Neuronal stem cell (in vitro differentiated cells): ENCODE measurements around the gene LYPD6.

Source experiments
- DNase-seq: peaks from one replicate; pipeline ENCODE4 v3.0.0-alpha.2; 2013; ENCODE audit warnings: low spot score
- H2AFZ ChIP-seq: one replicate; pipeline ENCODE4 v1.6.1; 2013; ENCODE audit warnings: mild to moderate bottlenecking, low read length, inconsistent platforms
- H2AK5ac ChIP-seq: 2 replicates; pipeline ENCODE4 v1.6.1; 2013; ENCODE audit warnings: low read depth, mild to moderate bottlenecking, inconsistent platforms, low read length, moderate library complexity, mixed read lengths
- H2BK120ac ChIP-seq: 2 replicates; pipeline ENCODE4 v1.6.1; 2013; ENCODE audit warnings: low read depth, mild to moderate bottlenecking, inconsistent platforms, low read length, moderate library complexity, mixed read lengths
- H2BK12ac ChIP-seq: one replicate; pipeline ENCODE4 v1.6.1; 2013; ENCODE audit warnings: low read length, inconsistent platforms
- H2BK15ac ChIP-seq: 2 replicates; pipeline ENCODE4 v1.6.1; 2013; ENCODE audit warnings: mild to moderate bottlenecking, low read length, inconsistent platforms, mixed read lengths
- H2BK5ac ChIP-seq: one replicate; pipeline ENCODE4 v1.6.1; 2013; ENCODE audit warnings: inconsistent platforms, mild to moderate bottlenecking, low read length, moderate library complexity
- H3K14ac ChIP-seq: one replicate; pipeline ENCODE4 v1.6.1; 2013; ENCODE audit warnings: low read length, inconsistent platforms
- H3K18ac ChIP-seq: 2 replicates; pipeline ENCODE4 v1.6.1; 2013; ENCODE audit warnings: low read length, inconsistent platforms
- H3K23ac ChIP-seq: 2 replicates; pipeline ENCODE4 v1.6.1; 2013; ENCODE audit warnings: low read depth, mild to moderate bottlenecking, mixed read lengths, low read length, inconsistent platforms; ENCODE audit not compliant: poor library complexity
- H3K27ac ChIP-seq: replicated peaks from 3 replicates; pipeline ENCODE4 v1.5.1; 2013; ENCODE audit warnings: low read length, inconsistent platforms
- H3K27me3 ChIP-seq, 3 experiments: 2 replicates each; pipeline ENCODE4 v1.6.1; 2013; ENCODE audit warnings: low read length in 3 of 3, mild to moderate bottlenecking in 2 of 3, inconsistent platforms in 1 of 3, low read depth in 1 of 3, mixed read lengths in 1 of 3, moderate library complexity in 1 of 3; ENCODE audit not compliant: control insufficient read depth in 3 of 3, insufficient read depth in 3 of 3
- H3K36me3 ChIP-seq, 2 donors: replicated peaks in 1 of 2; 2 replicates each; pipeline ENCODE4 v1.6.1; 2013; ENCODE audit warnings: low read length in 2 of 2; ENCODE audit not compliant: control insufficient read depth in 2 of 2, insufficient read depth in 2 of 2
- H3K4ac ChIP-seq: 2 replicates; pipeline ENCODE4 v1.6.1; 2013; ENCODE audit warnings: inconsistent platforms, mild to moderate bottlenecking, low read length, moderate library complexity
- H3K4me1 ChIP-seq, 2 donors: 1 replicate in 1 of 2; 2 replicates in 1 of 2; pipeline ENCODE4 v1.6.1; 2013; ENCODE audit warnings: low read length in 2 of 2, low read depth in 1 of 2; ENCODE audit not compliant: control insufficient read depth in 2 of 2, insufficient read depth in 1 of 2
- H3K4me2 ChIP-seq: one replicate; pipeline ENCODE4 v1.6.1; 2013; ENCODE audit warnings: mild to moderate bottlenecking, low read length, inconsistent platforms; ENCODE audit not compliant: insufficient read depth, poor library complexity, severe bottlenecking
- H3K4me3 ChIP-seq, 2 donors: 2 replicates each; pipeline ENCODE4 v1.5.1; 2013; ENCODE audit warnings: low read length in 2 of 2, mild to moderate bottlenecking in 2 of 2, inconsistent platforms in 1 of 2, moderate library complexity in 1 of 2
- H3K79me1 ChIP-seq: one replicate; pipeline ENCODE4 v1.6.1; 2013; ENCODE audit warnings: low read depth, mild to moderate bottlenecking, inconsistent platforms, low read length, moderate library complexity
- H3K9ac ChIP-seq: one replicate; pipeline ENCODE4 v1.6.1; 2013; ENCODE audit warnings: mild to moderate bottlenecking, low read depth, low read length, inconsistent platforms; ENCODE audit not compliant: poor library complexity
- H3K9me3 ChIP-seq, 2 donors: replicated peaks in 1 of 2; 2 replicates each; pipeline versions ENCODE3 to v1.6.1; 2013; ENCODE audit warnings: low read length in 2 of 2, mild to moderate bottlenecking in 2 of 2, inconsistent platforms in 1 of 2, low read depth in 1 of 2, mixed read lengths in 1 of 2, moderate library complexity in 1 of 2; ENCODE audit not compliant: control insufficient read depth in 2 of 2, insufficient read depth in 1 of 2
- H4K8ac ChIP-seq: one replicate; pipeline ENCODE4 v1.6.1; 2013; ENCODE audit warnings: low read depth, mild to moderate bottlenecking, inconsistent platforms, low read length, moderate library complexity
- H4K91ac ChIP-seq: one replicate; pipeline ENCODE4 v1.6.1; 2013; ENCODE audit warnings: low read length, low read depth, mild to moderate bottlenecking, inconsistent platforms; ENCODE audit not compliant: poor library complexity
- WGBS, 2 donors: extraction: QIAGEN DNeasy Blood & Tissue Kit; methylation state at CpG; one replicate each; pipeline ENCODE4 v1.1.7; 2013; ENCODE audit warnings: missing lambda C conversion rate in 2 of 2, mixed read lengths in 1 of 2; ENCODE audit not compliant: insufficient read length in 2 of 2, insufficient replicate concordance in 1 of 2; ENCODE audit errors: extremely low coverage in 2 of 2; 5-methylcytosine and 5-hydroxymethylcytosine counted together

Gene LYPD6

DNA sequence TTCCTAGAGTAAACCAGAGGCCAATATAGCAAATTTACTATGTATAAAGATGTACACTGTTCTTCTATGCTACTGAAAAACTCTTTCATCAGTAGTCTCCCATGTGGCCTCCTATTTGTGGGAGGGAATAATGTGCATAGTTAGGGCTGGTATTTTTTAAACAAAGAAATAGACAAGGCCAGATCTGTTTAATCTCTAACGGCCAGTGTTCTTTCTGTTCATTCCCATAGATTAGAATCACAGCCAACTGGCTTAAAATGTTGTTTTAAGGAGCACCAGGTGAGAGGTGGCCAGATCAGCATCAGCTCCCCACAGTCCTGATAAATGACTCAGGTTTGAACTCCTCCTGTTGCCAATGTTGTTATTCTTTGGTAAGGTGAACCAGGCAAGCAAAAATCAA lies 12.1 kb downstream of the LYPD6 start:
- no peaks in the 10 kb centered on the region for H3K9me3 ChIP-seq
- H3K4me1 ChIP-seq = no peaks in the 10 kb centered on the region
- H3K4ac ChIP-seq = no peak overlapping the region
- H3K36me3 ChIP-seq = no peaks in the 10 kb centered on the region
- no peak overlapping the region for H3K18ac ChIP-seq
- no peak overlapping the region for H2BK5ac ChIP-seq
- no peaks in the 10 kb centered on the region for H3K79me1 ChIP-seq
- no CpG with 5 or more reads among the region's 1 CpG for WGBS, 2 donors
- no peak overlapping the region for H2BK15ac ChIP-seq
- H3K4me2 ChIP-seq = no peak overlapping the region
- no peak overlapping the region for H2AK5ac ChIP-seq
- H3K4me3 ChIP-seq = no peak overlapping the region
- no peak overlapping the region for H2BK120ac ChIP-seq
- no peak overlapping the region for H2AFZ ChIP-seq
- no peak overlapping the region for H4K8ac ChIP-seq
- no peak overlapping the region for H4K91ac ChIP-seq
- no peak overlapping the region for H3K9ac ChIP-seq
- no peak for DNase-seq
- no peak overlapping the region for H3K23ac ChIP-seq
- H3K14ac ChIP-seq = no peak overlapping the region
- H3K27me3 ChIP-seq = no peaks in the 10 kb centered on the region
- no peak overlapping the region for H2BK12ac ChIP-seq
- H3K27ac ChIP-seq = no peak overlapping the region

DNA sequence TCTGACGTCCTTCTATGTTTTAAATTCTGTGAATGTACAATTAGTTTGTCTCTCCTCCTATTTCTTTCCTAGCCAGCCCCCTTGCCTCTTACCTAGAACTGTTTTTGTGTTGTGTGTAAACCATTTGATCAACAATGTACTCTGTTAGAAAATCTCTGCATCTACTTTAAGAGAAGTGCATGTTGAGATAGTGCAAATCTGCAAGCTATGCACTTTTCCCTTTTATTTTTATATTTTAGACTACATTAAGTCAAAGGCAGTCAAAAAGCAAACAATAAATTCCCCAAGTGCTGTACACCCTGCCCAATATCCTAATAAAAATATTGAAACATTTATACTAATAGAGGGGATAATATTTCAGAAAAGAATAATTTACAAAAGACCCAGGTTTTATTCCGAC lies 13.7 kb downstream of the LYPD6 start:
- H2BK15ac ChIP-seq = no peak overlapping the region
- H2BK5ac ChIP-seq = no peak overlapping the region
- H3K18ac ChIP-seq = no peak overlapping the region
- H4K8ac ChIP-seq = no peak overlapping the region
- H3K4me3 ChIP-seq = no peak overlapping the region
- H3K27me3 ChIP-seq = no peaks in the 10 kb centered on the region
- H3K9ac ChIP-seq = no peak overlapping the region
- H2BK12ac ChIP-seq = no peak overlapping the region
- no peak overlapping the region for H3K27ac ChIP-seq
- no peak overlapping the region for H2AK5ac ChIP-seq
- no peak overlapping the region for H3K23ac ChIP-seq
- no peak for DNase-seq
- no peak overlapping the region for H2BK120ac ChIP-seq
- H3K4me1 ChIP-seq = no peaks in the 10 kb centered on the region
- H3K4me2 ChIP-seq = no peak overlapping the region
- H3K36me3 ChIP-seq = no peaks in the 10 kb centered on the region
- H2AFZ ChIP-seq = no peak overlapping the region
- H3K4ac ChIP-seq = no peak overlapping the region
- no CpG with 5 or more reads among the region's 2 CpGs for WGBS, 2 donors
- no peaks in the 10 kb centered on the region for H3K9me3 ChIP-seq
- H3K14ac ChIP-seq = no peak overlapping the region
- no peak overlapping the region for H4K91ac ChIP-seq
- H3K79me1 ChIP-seq = no peaks in the 10 kb centered on the region

DNA sequence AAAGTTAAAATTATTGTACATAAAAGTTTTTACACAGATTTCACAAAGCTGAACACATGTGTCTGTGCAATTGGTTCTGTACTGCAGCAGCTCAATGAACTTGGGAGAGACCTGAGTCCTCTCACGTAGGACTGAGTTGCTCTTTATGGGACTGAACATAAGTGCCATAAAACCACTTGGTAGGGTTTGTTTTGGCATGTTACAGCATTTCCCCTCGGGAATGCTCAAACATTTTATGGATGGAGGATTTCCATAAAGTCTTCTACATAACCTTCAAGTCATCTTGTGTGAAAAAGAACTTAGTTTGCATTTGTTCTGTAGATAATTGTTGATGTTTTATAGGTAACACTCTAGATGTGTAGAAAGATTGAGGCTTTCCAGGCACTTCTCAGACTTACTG lies 15.9 kb downstream of the LYPD6 start:
- Histone ChIP-seq H2AK5ac (no peak overlapping the region), H3K79me1 (no peaks in the 10 kb centered on the region), H3K27me3 (no peaks in the 10 kb centered on the region), H4K8ac (no peak overlapping the region), H3K18ac (no peak overlapping the region), H3K27ac (no peak overlapping the region), H3K36me3 (no peaks in the 10 kb centered on the region), H3K9ac (no peak overlapping the region), H3K4me3 (no peak overlapping the region), H3K14ac (no peak overlapping the region), H3K23ac (no peak overlapping the region), H2BK5ac (no peak overlapping the region), H3K9me3 (no peaks in the 10 kb centered on the region), H3K4me1 (no peaks in the 10 kb centered on the region), H2BK12ac (no peak overlapping the region), H2BK15ac (no peak overlapping the region), H2BK120ac (no peak overlapping the region), H3K4me2 (no peak overlapping the region), H3K4ac (no peak overlapping the region), H2AFZ (no peak overlapping the region), H4K91ac (no peak overlapping the region)
- no peak for DNase-seq
- WGBS, 2 donors = no CpG with 5 or more reads among the region's 2 CpGs

DNA sequence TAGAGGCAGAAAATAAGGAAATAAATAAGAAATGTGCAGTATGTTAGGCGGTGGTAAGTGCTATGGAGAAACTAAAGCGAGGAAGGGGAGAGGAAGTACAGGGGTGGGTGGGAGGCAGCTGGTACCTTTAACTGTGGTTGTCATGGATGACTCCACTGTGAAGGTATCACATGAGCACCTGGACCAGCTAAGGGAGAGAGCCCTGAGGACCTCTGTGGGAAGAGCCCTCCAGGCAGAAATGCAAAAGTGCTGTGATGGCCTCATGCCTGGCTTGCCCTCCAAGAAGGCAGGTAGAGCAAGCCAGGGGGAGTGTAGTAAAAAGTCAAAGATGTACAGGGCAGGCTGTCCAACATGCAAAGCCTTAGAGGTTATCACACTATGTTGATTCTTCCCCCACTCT lies 17.9 kb downstream of the LYPD6 start:
- H2BK120ac ChIP-seq = no peak overlapping the region
- no peak overlapping the region for H2BK15ac ChIP-seq
- H4K8ac ChIP-seq = no peak overlapping the region

More for the DNA sequence above, 17.9 kb downstream of the LYPD6 start:
- no peak for DNase-seq
- Histone ChIP-seq H3K23ac (no peak overlapping the region), H4K91ac (no peak overlapping the region), H3K27me3 (no peaks in the 10 kb centered on the region), H2BK12ac (no peak overlapping the region), H3K9me3 (no peaks in the 10 kb centered on the region), H3K14ac (no peak overlapping the region), H3K4me1 (peaks cover 0 to 2% of the 10 kb centered on the region in 2 donors), H3K18ac (no peak overlapping the region), H3K9ac (no peak overlapping the region), H3K4me3 (no peak overlapping the region), H3K4me2 (no peak overlapping the region), H3K36me3 (no peaks in the 10 kb centered on the region), H3K27ac (no peak overlapping the region), H3K79me1 (no peaks in the 10 kb centered on the region), H2AFZ (no peak overlapping the region), H2BK5ac (no peak overlapping the region), H2AK5ac (no peak overlapping the region), H3K4ac (no peak overlapping the region)
- WGBS, 2 donors = no CpG with 5 or more reads among the region's 2 CpGs
